Motor neuron (in vitro differentiated cells): ENCODE data around the gene ZKSCAN5. TPM values are rescaled to one million over a fixed set of nuclear protein-coding genes. Genes with fewer than 3 reads are reported as not detected.
A peak's percentile ranks its signal among the peaks of the same experiment; 100 is the strongest.
"Not testable (repeated sequence)": the region's sequence is repeated elsewhere in the genome, so short reads cannot be mapped to it uniquely, and the experiment has no call there.

ENCODE experiments used
- ATAC-seq, 8 experiments: fragments of 200-7000 bp; cut with Tn5 transposase; replicated peaks in 6 of 8; 2 replicates each; pipeline ENCODE4 v1.8.0; 2021; ENCODE audit warnings: mild to moderate bottlenecking in 8 of 8, moderate library complexity in 8 of 8
- H3K27ac ChIP-seq, 2 donors: fragments of 250-450 bp; sonication (Bioruptor Pico); 2 replicates each; pipeline ENCODE4 v1.9.0; 2021; ENCODE audit warnings: antibody characterized with exemption in 2 of 2, mild to moderate bottlenecking in 2 of 2, moderate library complexity in 1 of 2
- H3K4me1 ChIP-seq, 2 donors: fragments of 250-450 bp; sonication (Bioruptor Pico); replicated peaks in 1 of 2; 2 replicates each; pipeline ENCODE4 v1.6.1; 2021; ENCODE audit warnings: antibody characterized with exemption in 2 of 2, mild to moderate bottlenecking in 2 of 2, moderate library complexity in 1 of 2
- H3K4me3 ChIP-seq, 5 donors: fragments of 250-450 bp; sonication (Bioruptor Pico); 2 replicates each; pipeline ENCODE4 v1.9.0; 2021; ENCODE audit warnings: antibody characterized with exemption in 5 of 5, mild to moderate bottlenecking in 5 of 5, moderate library complexity in 4 of 5
- WGBS, 10 experiments: fragments of 450-650 bp; shearing (Covaris generic); methylation state at CpG; one replicate each; pipeline ENCODE4 v1.0.0; 2022; 5-methylcytosine and 5-hydroxymethylcytosine counted together
- in situ Hi-C, 9 experiments: fragments of 400-800 bp; cut with MboI; loops; one replicate each; pipeline ENCODE4 v1.15.0; 2021; ENCODE audit warnings: low sequenced_read_pairs in 9 of 9, low pct_unique_long_range_greater_than_20kb in 2 of 9; ENCODE audit not compliant: unreplicated experiment in 9 of 9
- total RNA-seq, 8 experiments: library from RNA; unstranded; fragments of 300-600 nt; gene quantifications; 2 replicates each; pipeline versions ENCODE4 v1.2.3 to v1.2.4, GENCODE V29; 2022

ZKSCAN5 gene
- total RNA-seq, 8 experiments from 2014 or later: 9.0 to 19.7 (median 17.1) TPM

- H3K27ac ChIP-seq: no peak overlapping the region
- WGBS, 10 experiments: 80 to 100% (median 93%) methylated on average over 1 to 7 of the region's 7 CpGs; no CpG with 5 or more reads in 1 of the 10 experiments
- H3K4me3 ChIP-seq: no peak overlapping the region
- no peak for ATAC-seq
- in situ Hi-C loops: no loop called here
- H3K4me1 ChIP-seq: peaks cover 11 to 16% of the 10 kb centered on the region in 2 donors
These were observed 56.6 kb downstream of the ZKSCAN5 start for GRCh38 chr7:99560834-99561736.

DNA sequence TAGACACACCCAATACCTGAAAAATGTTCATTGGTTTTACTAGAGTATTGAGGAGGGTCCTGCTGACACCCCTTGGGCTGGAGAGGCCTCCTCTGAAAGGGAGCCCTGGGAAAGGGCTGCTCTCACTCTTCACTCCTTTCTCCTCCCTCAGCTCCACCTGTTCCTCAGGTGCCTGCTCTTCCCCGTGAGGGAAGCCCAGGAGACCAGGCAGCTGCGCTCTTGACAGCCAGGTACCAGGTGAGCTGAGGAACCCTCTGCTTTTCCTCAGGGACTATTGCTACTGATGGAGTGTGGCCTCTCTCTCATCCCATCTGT lies 57.2 kb downstream of the ZKSCAN5 start:
- Histone ChIP-seq H3K4me3 (no peak overlapping the region), H3K4me1 (peaks cover 11 to 15% of the 10 kb centered on the region in 2 donors), H3K27ac (no peak overlapping the region)
- 40 to 100% (median 100%) methylated on average over 1 to 2 of the region's 2 CpGs; no CpG with 5 or more reads in 7 of the 10 experiments for WGBS, 10 experiments
- ATAC-seq: no peak
- in situ Hi-C loops: no loop called here

DNA sequence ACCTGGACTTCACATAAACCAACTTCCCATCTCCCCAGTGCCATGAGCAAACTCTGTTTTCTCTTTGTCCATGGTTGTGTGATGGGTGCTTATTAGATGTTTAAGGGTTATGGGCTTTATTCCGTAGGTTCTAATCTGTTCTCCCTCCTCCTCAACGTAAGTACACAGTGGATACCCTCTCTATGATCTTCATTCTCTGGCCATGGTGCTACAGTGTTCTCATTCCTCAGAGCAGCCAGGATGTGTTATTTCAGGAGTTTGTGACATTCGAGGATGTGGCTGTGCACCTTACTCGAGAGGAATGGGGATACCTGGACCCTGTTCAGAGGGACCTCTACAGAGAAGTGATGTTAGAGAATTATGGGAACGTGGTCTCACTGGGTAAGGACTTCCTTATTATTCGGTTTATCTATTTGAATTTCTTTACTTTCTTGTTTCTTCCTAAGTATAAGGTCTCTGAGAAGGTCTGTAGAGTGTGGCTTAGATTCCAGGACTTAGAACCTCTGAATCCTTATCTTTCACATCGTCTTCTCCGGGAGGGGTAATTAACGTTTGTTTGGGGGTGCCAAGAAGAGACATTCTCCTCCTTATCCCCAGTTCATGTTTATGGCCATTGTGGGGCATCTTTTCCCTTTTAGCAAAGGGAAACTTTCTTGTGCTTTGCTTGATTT lies 57.8 kb downstream of the ZKSCAN5 start:
- H3K27ac ChIP-seq: no peak overlapping the region
- H3K4me3 ChIP-seq: no peak overlapping the region
- in situ Hi-C loops: no loop called here
- WGBS, 10 experiments: 23 to 100% (median 82%) methylated on average over 1 to 9 of the region's 9 CpGs
- no peak for ATAC-seq
- peaks cover 7 to 10% of the 10 kb centered on the region in 2 donors for H3K4me1 ChIP-seq

DNA sequence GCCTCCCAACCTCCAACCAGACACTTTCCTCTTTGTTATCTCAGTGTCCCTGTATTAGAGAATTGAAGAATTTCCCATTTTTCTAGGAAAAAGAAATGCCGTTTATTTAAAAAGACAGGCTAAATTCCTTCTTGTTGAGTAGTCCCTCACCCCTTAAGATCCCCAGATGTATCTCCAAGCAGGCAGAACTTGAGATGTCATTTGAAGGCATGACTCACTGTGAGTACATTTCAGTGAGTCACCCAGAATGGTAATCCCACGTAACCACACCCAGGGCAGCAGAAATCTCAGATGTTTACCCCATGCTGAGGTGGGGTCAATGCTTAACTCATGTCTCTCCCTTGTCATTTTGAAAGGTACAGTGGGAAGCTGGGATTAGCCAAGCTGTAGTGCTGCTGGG lies 58.4 kb downstream of the ZKSCAN5 start:
- WGBS, 10 experiments: 0 to 79% (median 44%) methylated on average over 1 to 2 of the region's 2 CpGs; no CpG with 5 or more reads in 3 of the 10 experiments
- no peak overlapping the region for H3K4me3 ChIP-seq
- peaks cover 6 to 8% of the 10 kb centered on the region in 2 donors for H3K4me1 ChIP-seq
- no peak overlapping the region for H3K27ac ChIP-seq
- in situ Hi-C loops: no loop called here
- ATAC-seq: peak in 6 of 8 experiments; percentile 2 to 65 (median 40)

- Histone ChIP-seq H3K27ac (no peak overlapping the region), H3K4me3 (no peak overlapping the region)
- peak in 2 of 8 experiments; percentile 3 to 9 for ATAC-seq
These were observed 59.2 kb downstream of the ZKSCAN5 start for GRCh38 chr7:99563650-99564049.

DNA sequence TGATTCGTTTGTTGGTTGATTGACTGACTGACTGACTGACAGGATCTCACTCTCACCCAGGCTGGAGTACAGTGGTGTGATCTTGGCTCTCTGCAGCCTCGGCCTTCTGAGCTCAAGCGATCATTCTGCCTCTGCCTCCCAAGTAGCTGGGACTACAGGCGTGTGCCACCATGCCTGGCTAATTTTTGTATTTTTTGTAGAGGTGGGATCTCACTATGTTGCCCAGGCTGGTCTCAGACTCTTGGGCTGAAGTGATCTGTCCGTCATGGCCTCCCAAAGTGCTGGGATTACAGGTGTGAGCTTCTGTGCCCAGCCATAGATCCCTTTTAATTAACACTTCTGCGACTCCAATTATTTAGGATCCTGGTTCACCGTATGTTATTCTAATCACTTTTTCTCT lies 64.3 kb downstream of the ZKSCAN5 start:
- WGBS, 10 experiments: 93 to 100% (median 97%) methylated on average over 2 to 6 of the region's 7 CpGs; no CpG with 5 or more reads in 1 of the 10 experiments
- H3K4me3 ChIP-seq, H3K4me1 ChIP-seq, H3K27ac ChIP-seq, in situ Hi-C loops, ATAC-seq: not testable (repeated sequence)

More at GRCh38 chr7:99563650-99564049, 59.2 kb downstream of the ZKSCAN5 start:
- in situ Hi-C loops: no loop called here
- H3K4me1 ChIP-seq: peaks cover 6 to 8% of the 10 kb centered on the region in 2 donors
- 46 to 100% (median 80%) methylated on average over 4 to 9 of the region's 10 CpGs for WGBS, 10 experiments

DNA sequence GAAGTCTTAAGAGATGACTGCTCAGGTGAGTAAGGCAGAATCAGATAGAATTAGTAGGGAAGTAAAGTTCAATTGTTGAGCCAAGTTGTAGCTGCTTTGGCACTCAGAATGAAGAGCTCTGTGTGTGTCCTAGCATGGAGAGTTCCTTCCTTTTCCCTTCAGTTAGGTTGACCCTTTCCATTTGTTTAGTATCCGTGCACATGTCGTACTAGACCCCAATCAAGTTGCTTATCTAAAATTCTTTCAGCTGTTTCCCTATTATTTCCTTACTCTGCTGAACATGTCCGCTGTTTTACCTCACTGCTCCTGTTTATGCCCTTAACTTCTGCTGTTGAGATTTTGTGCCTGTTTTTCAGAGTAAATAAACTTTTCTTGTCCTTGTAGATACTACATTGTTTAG lies 67.3 kb downstream of the ZKSCAN5 start:
- WGBS, 10 experiments: 83 to 100% (median 96%) methylated on average over 1 to 3 of the region's 3 CpGs
- H3K27ac ChIP-seq: no peak overlapping the region
- in situ Hi-C loops: no loop called here
- no peaks in the 10 kb centered on the region for H3K4me1 ChIP-seq
- no peak for ATAC-seq
- no peak overlapping the region for H3K4me3 ChIP-seq

GRCh38 chr7:99573257-99573656 lies 68.8 kb downstream of the ZKSCAN5 start:
- Histone ChIP-seq H3K4me3 (no peak overlapping the region), H3K27ac (no peak overlapping the region), H3K4me1 (no peaks in the 10 kb centered on the region)
- WGBS, 10 experiments: 20 to 100% (median 81%) methylated on average over 1 of the region's 1 CpG; no CpG with 5 or more reads in 4 of the 10 experiments
- no peak for ATAC-seq
- in situ Hi-C loops: no loop called here

- H3K4me1 ChIP-seq: peaks cover 2 to 3% of the 10 kb centered on the region in 2 donors
- no peak for ATAC-seq
- in situ Hi-C loops: no loop called here
- no peak overlapping the region for H3K4me3 ChIP-seq
- H3K27ac ChIP-seq: no peak overlapping the region
- 28 to 100% (median 62%) methylated on average over 1 to 3 of the region's 3 CpGs; no CpG with 5 or more reads in 1 of the 10 experiments for WGBS, 10 experiments
These were observed 71.8 kb downstream of the ZKSCAN5 start for GRCh38 chr7:99576251-99576650.

- no peak overlapping the region for H3K27ac ChIP-seq
- ATAC-seq: no peak
- in situ Hi-C loops: no loop called here
- peaks cover 2 to 3% of the 10 kb centered on the region in 2 donors for H3K4me1 ChIP-seq
- peak overlapping the region; percentile 32 to 50 (median 41) for H3K4me3 ChIP-seq
- 44 to 93% (median 75%) methylated on average over 2 to 10 of the region's 10 CpGs; no CpG with 5 or more reads in 1 of the 10 experiments for WGBS, 10 experiments
These were observed 75.0 kb downstream of the ZKSCAN5 start for GRCh38 chr7:99579281-99579955.

DNA sequence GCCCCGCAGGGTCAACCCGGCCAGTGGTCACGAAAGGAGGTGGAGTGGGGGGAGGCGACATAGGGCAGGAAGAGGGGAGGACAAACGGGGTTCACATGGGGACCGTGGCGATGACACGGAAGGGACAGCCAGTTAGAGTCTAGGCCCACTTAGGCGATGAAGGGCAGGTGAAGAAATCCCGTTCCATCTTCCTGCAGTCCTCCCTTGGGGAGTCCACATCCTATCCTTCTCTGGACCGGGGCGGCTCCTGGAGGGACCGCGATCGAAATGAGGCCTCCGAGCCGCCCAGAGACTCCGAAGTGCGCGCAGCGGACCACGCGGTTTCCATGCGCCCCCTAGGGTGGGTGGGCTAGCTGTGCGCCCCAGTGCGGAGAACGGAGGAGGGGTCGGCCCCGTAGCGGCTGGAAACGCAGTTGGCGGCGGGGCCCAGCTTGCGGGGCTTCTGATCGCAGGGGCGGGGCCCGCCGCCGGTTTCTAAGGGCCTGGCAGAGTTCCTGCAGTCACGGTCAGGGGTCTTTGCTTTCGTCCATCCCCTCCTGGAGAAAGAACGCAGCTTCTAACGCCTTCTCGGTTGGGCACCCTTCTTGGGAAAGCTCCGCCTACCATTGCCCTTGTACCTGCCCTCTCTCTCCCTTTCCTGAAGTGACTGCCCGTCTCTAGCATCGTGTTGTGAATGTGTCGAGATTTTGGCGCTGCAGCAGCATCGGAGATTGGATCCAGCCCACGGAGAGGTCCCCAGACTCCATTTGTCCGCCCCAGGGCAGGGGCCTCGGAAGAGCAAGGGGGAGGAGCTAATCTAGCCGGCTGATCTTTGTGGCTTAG lies 75.7 kb downstream of the ZKSCAN5 start:
- in situ Hi-C loops: no loop called here
- H3K27ac ChIP-seq: peak overlapping the region; percentile 7 to 48
- peak overlapping the region; percentile 32 to 50 (median 41) for H3K4me3 ChIP-seq
- 0 to 80% (median 6%) methylated on average over 1 to 22 of the region's 54 CpGs; no CpG with 5 or more reads in 4 of the 10 experiments for WGBS, 10 experiments
- peaks cover 2 to 3% of the 10 kb centered on the region in 2 donors for H3K4me1 ChIP-seq
- peak; percentile 66 to 97 (median 96) for ATAC-seq

DNA sequence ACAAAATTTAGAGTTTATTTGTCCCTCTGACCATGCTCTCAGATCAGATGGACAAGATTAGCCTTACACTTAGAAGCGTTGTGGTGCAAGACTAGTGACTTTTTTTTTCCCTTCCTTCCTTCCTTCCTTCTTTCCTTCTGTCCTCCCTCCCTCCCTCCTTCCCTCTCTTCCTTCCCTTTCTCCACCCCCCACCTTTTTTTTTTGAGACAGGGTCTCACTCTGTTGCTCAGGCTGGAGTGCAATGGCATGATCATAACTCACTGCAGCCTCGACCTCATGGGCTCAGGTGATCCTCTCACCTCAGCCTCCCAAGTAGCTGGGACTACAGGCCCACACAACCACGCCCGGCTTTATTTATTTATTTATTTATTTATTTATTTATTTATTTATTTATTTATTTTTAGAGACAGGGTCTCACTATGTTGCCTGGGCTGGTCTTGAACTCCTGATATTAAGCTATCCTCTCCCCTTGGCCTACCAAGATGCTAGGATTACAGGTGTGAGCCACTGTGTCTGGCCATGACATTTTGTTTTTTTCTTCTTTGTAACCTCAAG lies 76.4 kb downstream of the ZKSCAN5 start:
- H3K4me1 ChIP-seq, ATAC-seq, in situ Hi-C loops: not testable (repeated sequence)
- 39 to 73% (median 55%) methylated on average over 1 to 4 of the region's 4 CpGs; no CpG with 5 or more reads in 6 of the 10 experiments for WGBS, 10 experiments
- Histone ChIP-seq H3K4me3 (peak overlapping the region; percentile 32 to 50 (median 41)), H3K27ac (peak overlapping the region in 1 of 2 donors; percentile 48)
